NOMO-1 treated with dmso at 0.1 percent for 144 hours (cell line): Measurements from ENCODE around the gene HDHD3.
A peak's percentile ranks its signal among the peaks of the same experiment; 100 is the strongest.
"Not testable (repeated sequence)": the region's sequence is repeated elsewhere in the genome, so short reads cannot be mapped to it uniquely, and the experiment has no call there.

Experiments used
- DNase-seq: peaks from one replicate; lab custom pipeline; 2025; ENCODE audit not compliant: unreplicated experiment; lab: John Stamatoyannopoulos, UW

HDHD3 gene, protein sequence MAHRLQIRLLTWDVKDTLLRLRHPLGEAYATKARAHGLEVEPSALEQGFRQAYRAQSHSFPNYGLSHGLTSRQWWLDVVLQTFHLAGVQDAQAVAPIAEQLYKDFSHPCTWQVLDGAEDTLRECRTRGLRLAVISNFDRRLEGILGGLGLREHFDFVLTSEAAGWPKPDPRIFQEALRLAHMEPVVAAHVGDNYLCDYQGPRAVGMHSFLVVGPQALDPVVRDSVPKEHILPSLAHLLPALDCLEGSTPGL

DNA sequence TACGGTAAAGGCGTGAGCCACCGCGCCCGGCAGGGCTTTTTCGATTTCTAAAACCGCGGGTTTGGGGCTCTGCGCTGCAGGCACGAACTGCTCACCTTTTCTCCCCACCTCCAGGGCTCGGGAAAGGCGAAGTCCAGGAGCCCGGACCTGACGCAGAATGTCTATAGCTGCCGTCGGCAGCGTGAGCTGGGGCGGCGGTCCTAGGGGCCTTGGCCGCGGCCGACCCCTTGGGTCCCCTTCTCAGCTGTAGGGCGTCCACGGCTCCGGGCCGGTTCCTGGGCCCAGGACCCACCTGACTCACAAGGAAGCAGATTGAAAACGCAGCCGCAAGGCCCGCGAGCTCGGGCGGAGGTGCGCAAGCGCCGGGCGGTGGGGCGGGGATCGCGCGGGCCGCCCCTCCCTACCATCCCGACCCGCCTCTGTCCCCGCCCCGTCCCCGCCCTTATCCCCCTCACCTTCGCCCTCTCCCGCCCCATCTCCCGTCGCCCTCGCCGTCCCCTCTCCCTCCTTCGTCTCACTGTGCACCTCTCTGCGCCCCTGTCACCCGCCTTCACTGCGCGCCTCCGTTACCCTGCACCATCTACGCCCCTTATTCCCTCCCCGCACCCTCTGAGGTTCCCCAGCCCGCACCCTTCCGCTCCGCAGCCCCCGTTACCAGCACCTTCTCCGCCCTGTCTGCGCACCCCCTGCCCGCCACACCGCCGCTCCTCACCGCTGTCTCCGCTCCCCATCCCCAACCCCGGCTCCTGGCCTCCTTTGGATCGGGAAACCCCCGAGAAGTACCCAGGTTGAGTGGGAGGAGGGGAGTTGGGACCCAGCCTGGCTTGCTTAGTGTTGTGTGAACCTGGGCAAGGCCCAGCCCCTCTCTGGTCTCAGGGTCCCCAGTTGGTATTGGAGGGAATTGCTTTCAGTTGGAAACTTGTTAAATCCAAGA is at the start of gene HDHD3:
Gene HDHD3, minus strand, starts transcription at position 353 of the 934 bp plus-strand sequence. CDS start 2,632 bp downstream, outside the sequence.
- peak; percentile 69 for DNase-seq

GRCh38 chr9:113425072-113425471 is 48.3 kb upstream of the HDHD3 start:
- DNase-seq: no peak

DNA sequence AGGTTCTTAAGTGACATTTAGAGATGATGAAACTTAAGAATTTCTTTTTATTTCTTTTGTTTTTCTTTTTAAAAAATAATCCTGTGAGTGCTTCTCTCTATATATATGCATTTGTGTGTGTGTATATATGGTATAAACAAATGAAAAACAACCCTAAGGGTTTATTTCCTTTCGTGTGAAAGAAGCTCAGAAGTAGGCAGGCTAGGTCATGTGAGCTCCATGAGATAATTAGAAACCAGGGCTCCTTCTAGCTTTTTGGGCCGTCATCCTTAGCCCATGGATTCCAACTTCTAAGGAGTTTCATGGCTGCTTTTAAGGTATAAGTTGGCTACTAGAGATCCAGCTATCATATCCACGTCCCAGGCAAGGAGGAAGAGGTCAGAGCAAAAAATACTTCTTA is 44.9 kb upstream of the HDHD3 start:
- no peak for DNase-seq

DNA sequence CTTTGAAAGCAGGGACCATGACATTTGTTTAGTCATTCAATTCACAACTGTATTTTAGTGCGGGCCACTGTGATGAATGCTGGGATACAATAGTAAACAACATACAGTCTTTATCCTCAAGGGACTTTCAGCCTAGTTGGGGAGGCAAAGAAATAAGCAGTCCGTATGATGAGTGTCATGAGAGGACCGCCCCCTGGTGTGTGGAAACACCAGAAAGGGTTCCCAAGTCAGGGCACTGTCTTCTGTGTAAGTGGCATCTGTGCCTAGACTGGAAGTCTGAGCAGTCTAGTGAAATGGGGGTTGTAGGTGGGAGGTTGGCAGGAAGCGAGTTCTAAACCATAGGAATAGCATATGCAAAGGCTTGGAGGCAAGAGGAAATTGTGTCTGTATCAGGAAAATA is 40.6 kb upstream of the HDHD3 start:
- no peak for DNase-seq

DNA sequence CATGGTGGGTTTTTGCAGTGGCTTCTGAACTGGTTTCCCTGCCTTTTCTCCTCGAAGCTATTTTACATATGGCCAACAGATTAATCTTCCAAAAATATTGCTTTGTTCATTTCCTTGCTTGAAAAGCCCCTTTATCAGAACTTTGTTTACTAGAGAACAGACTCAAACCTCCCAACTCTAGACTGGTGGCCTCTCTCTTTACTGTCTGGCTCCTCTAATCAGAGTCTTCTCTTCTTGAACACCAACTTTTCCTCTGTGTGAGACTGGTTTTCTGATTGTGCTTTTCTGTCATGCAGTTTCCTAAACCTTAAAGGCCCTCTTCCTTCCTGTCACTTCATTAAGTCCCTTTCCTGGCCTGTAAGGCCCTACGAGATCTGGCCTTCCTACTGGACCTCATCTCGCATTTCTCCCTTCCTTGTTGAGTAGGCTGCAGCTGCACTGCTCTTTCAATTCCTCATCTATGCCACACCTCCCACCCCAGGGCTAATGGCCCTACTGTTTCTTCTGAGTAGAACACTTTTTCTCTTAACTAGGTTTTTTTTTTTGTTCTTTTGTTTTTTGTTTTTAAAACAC is 39.4 kb upstream of the HDHD3 start:
- DNase-seq: peak; percentile 78

GRCh38 chr9:113410207-113410864 is 33.5 kb upstream of the HDHD3 start, which contains the start of the genes C9orf43 and POLE3:
C9orf43 (plus strand) TSS chr9:113410747; CDS start chr9:113413494, 2,747 bp downstream.
POLE3 (minus strand) TSS chr9:113410675; CDS start chr9:113410293, 382 bp downstream.
- peak; percentile 98 for DNase-seq

GRCh38 chr9:113409883-113410206 is 33.1 kb upstream of the HDHD3 start:
- DNase-seq: no peak

- no peak for DNase-seq
These were observed 32.7 kb upstream of the HDHD3 start for GRCh38 chr9:113409481-113409880.

GRCh38 chr9:113406873-113407511 is 30.2 kb upstream of the HDHD3 start:
- DNase-seq: peak; percentile 15

DNA sequence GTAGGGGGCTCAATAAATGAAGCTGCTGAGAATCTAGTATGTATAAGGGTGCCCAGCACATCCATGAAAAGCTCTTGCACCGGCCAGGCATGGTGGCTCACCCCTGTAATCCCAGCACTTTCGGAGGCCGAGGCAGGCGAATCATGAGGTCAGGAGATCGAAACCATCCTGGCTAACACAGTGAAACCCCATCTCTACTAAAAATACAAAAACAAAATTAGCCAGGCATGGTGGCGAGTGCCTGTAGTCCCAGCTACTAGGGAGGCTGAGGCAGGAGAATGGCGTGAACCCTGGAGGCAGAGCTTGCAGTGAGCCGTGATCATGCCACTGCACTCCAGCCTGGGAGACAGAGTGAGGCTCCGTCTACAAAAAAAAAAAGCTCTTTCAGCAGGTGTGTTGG is 29.6 kb upstream of the HDHD3 start:
- DNase-seq: not testable (repeated sequence)

GRCh38 chr9:113403646-113404045 is 26.9 kb upstream of the HDHD3 start:
- peak; percentile 76 for DNase-seq

DNA sequence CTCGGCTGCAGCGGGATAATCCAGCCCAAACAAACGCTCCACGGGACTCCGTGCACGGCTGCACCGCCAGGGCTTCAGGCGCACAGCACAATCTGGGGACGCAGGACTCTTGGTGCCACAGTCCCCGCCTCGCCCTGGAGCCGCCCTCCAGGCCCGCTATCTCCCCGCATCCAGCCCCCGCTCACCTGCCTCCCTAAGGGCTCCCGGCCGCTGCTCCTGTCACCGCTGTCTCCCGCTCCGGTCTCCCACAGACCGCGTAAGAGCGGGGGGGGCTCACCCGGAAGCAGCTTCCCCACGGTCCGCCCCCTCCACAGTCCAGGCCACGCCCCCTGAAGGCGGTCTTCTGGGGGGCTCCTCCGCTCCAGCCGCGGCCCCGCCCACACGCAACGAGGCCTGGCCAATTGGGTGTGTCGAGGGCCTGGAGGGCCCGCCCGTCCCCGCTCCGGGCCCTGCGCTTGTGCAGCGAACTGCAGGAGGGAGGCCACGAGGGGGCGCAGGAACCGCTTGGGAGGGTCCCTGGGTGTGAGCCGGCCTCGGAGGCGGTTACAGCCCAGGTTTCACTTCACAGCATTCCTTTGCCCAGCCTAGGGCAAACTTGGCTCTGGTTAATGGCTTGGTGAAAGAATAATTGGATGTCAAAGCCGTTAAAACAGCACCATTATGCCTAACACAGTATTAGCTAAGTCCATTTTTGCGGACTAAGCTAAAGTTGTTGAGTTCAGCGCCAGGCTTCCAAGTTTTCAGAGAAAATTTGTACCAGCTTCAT is 24.4 kb upstream of the HDHD3 start, which contains the start of gene ALAD:
Gene ALAD, minus strand, starts transcription at position 258 of the 766 bp plus-strand sequence. CDS start 7,725 bp downstream, outside the sequence.
- peak; percentile 99 for DNase-seq

DNA sequence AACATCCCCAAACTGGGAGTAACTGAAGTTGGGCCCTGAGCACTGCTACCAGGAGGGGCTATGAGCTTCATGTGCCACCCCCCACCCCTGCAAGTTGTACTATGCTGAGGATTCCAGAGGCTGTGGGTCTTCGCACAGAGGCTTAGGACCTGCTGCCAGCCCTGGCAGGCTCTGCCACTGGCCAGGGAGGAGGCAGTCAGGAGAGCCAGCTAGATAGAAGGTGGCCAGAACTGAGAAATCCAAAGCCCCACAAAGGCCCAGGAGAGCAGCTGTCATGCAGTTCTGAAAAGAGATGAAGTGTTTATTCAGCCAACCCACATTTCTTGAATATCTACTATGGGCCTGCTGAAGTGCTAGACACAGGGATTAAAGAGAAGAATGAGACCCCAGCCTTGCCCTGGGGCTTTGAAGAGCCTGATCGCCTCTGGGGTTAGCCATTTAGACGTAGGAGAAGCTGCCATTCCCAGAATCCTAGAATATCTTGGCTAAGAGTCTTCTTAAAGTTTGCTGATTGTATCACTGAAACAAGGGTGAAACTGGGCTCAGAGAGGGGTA is 22.9 kb upstream of the HDHD3 start:
- no peak for DNase-seq

DNA sequence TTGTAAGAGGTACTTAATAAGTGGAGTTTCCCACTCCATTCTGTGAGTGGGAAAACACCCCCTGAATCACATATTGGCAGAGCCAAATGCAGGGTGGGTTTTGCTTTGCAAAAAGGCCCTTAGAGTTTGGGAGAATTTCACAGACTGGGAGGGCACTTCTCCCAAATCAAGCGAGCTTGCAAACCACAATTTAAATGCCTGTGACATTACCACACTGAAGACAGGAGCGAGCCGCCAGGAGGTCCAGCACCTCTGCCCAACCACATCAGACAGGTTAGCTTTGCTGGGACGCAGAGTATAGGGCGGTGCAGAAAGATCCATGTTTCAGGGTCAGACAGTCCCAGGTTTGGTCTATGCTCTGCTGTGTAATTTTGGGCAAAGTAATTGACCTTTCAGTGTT is 22.0 kb upstream of the HDHD3 start:
- DNase-seq: no peak

DNA sequence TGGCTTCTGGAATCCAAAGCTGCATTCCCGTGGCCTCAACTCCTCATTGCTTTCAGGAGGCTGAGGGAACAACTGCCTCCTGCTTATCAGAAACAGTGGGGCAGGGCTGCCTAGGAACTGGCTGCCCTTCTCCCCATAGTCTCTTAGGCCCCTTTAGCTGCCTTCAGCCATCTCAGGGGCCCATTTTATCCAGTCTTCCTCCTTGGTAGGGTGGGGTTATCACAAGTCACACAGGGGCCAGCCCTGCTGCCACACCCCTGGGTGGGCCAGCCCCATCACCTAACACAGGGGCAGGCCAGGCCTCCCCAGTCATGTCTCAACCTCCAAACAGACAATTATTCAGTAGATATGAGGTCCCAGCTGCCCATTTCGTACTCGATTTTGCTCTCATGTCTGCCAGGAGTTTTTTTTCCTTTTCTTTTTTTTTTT is 20.4 kb upstream of the HDHD3 start:
- no peak for DNase-seq

DNA sequence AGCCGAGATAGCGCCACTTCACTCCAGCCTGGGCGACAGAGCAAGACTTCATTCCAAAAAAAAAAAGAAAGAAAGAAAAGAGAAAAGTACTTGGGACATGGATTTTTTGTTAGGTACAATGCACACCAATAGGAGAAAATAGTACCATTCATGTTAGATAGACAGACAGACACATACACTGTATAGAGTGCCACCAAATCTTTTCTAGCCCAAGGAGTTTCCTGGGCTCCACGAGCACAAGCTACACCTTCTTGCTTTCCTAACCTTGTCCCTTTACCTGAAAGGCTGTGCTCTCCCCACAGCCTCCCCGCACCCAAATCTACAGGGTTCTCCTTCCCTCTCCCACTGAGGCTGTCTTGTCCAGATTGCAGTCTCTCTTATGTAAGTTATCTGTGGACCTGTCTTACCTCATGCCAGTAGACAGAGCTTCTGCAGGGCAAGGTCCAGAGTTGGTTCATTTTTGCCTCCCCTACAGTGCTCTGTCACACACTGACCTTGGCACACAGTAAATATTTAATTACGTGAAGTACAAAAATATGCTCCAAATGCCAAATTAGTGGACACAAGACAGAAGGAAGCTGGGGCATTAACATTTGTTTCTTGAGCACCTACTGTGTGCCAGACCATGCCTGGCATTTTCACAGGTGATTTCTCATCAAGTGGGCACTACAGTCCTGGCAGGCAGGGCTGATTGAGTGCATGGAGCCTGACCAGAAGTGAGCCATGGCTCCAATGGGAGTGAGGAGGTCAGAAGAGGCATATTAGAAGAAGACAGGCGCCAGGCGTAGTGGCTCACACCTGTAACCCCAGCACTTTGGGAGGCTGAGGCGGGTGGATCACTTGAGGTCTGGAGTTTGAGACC is 18.4 kb upstream of the HDHD3 start:
- DNase-seq: no peak

DNA sequence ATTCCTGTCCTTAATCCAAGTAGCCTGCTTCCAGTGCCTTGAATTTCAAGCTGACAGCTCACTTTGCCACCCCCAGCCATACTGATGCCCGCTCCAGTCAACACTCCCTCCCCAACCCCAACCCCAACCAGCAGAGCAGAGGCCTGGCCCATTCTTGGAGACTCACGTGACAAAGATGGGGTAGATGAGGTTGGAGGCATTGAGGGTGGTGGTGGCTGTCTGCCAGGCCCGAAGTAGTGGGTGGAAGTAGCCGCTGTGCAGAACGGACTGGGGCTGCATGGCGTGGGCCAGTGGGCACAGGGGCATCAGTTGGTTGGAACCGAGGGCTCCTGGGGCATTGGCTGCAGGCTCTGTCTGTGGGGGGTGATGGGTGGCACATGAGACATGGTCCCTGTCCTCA is 16.5 kb upstream of the HDHD3 start:
- no peak for DNase-seq

- DNase-seq: no peak
These were observed 15.1 kb upstream of the HDHD3 start for GRCh38 chr9:113391917-113392316.
